HCT116 (cell line): Measurements from ENCODE around the gene IGF2R. TPM values are rescaled to one million over a fixed set of nuclear protein-coding genes. Genes with fewer than 3 reads are reported as not detected.

Experiments used
- ATAC-seq: fragments of 200-7000 bp; cut with Tn5 transposase; 2 replicates; pipeline ENCODE4 v1.9.1; 2020; ENCODE audit warnings: mild to moderate bottlenecking, moderate library complexity
- BruUV-seq: library from RNA; stranded (reverse); fragments of 400-500 nt; replicated peaks from 2 replicates; lab custom pipeline; 2021; lab: Mats Ljungman, UMichigan
- CTCF ChIA-PET: fragments of 300-600 bp; sonication (Branson Sonifier 250); formaldehyde crosslinking; loops from one replicate; lab custom pipeline; 2021; ENCODE audit warnings: antibody characterized with exemption; lab: Charles Lee
- POLR2A ChIA-PET: fragments of 300-600, 350-600 bp; sonication (Branson Sonifier 250); formaldehyde crosslinking; loops from one replicate; lab custom pipeline; 2021; ENCODE audit warnings: antibody characterized with exemption; lab: Charles Lee
- RAD21 ChIA-PET, 2 experiments: fragments of 300-600 bp; sonication (Branson Sonifier 250); formaldehyde crosslinking; loops; one replicate each; lab custom pipeline; 2023; ENCODE audit warnings: low total read pairs in 2 of 2; ENCODE audit not compliant: uncharacterized antibody in 2 of 2, unreplicated experiment in 2 of 2, low non-redundant PET in 1 of 2; lab: Charles Lee
- DNase-seq: peaks from one replicate; pipeline ENCODE4 v3.0.0-alpha.2; 2010; ENCODE audit warnings: low read depth, low spot score
- H2AFZ ChIP-seq: fragments of 200-600 bp; shearing (Covaris generic), sonication (generic); 2 replicates; pipeline ENCODE4 v1.6.1; 2017; ENCODE audit warnings: low read depth, mixed run types, mixed read lengths, antibody characterized with exemption, low read length; ENCODE audit not compliant: poor library complexity, severe bottlenecking
- H3K27ac ChIP-seq: 2 replicates; pipeline ENCODE4 v1.5.1; 2012; ENCODE audit warnings: low read depth, low read length
- H3K27me3 ChIP-seq: fragments of 200-600 bp; sonication (generic); 2 replicates; pipeline ENCODE4 v1.6.1; 2016; ENCODE audit warnings: mixed run types, low read length, mixed read lengths; ENCODE audit not compliant: insufficient read depth
- H3K36me3 ChIP-seq, 2 experiments: fragments of 200-500 bp in 1 of 2; fragments of 200-600 bp in 1 of 2; sonication (Bioruptor generic) in 1 of 2; sonication (generic) in 1 of 2; 2 replicates each; pipeline versions ENCODE4 v1.5.1 to v1.6.1; 2014 to 2016; ENCODE audit warnings: low read length in 2 of 2, inconsistent platforms in 1 of 2, mixed read lengths in 1 of 2, mixed run types in 1 of 2; ENCODE audit not compliant: insufficient read depth in 2 of 2, control insufficient read depth in 1 of 2
- H3K4me1 ChIP-seq, 2 experiments: fragments of 200-600 bp in 1 of 2; sonication (generic) in 1 of 2; 2 replicates each; pipeline versions ENCODE4 v1.5.1 to v1.6.1; 2012 to 2017; ENCODE audit warnings: low read length in 2 of 2, inconsistent platforms in 1 of 2, mild to moderate bottlenecking in 1 of 2, mixed read lengths in 1 of 2, mixed run types in 1 of 2, moderate library complexity in 1 of 2; ENCODE audit not compliant: insufficient read depth in 2 of 2, control insufficient read depth in 1 of 2
- H3K4me2 ChIP-seq: fragments of 200-600 bp; sonication (generic); 2 replicates; pipeline ENCODE4 v1.6.1; 2017; ENCODE audit warnings: mixed run types, low read length, mixed read lengths
- H3K4me3 ChIP-seq, 2 experiments: fragments of 200-600 bp in 1 of 2; sonication (generic) in 1 of 2; replicated peaks in 1 of 2; 2 replicates each; pipeline ENCODE4 v1.5.1; 2011 to 2016; ENCODE audit warnings: low read length in 2 of 2, control low read depth in 1 of 2, low read depth in 1 of 2, mild to moderate bottlenecking in 1 of 2, mixed read lengths in 1 of 2, mixed run types in 1 of 2
- H3K79me2 ChIP-seq: fragments of 200-600 bp; sonication (generic); 2 replicates; pipeline ENCODE4 v1.6.1; 2017; ENCODE audit warnings: mild to moderate bottlenecking, mixed run types, low read length, moderate library complexity, mixed read lengths; ENCODE audit not compliant: insufficient read depth
- H3K9ac ChIP-seq: fragments of 200-600 bp; sonication (generic); 2 replicates; pipeline ENCODE4 v1.6.1; 2016; ENCODE audit warnings: low read length, mixed read lengths
- H3K9me2 ChIP-seq: fragments of 200-600 bp; sonication (generic), shearing (Covaris generic); 2 replicates; pipeline ENCODE4 v1.6.1; 2017; ENCODE audit warnings: mixed run types, mild to moderate bottlenecking, moderate library complexity; ENCODE audit not compliant: insufficient read depth
- H3K9me3 ChIP-seq, 2 experiments: fragments of 200-500 bp in 1 of 2; fragments of 200-600 bp in 1 of 2; sonication (Bioruptor generic) in 1 of 2; sonication (generic) in 1 of 2; 2 replicates each; pipeline ENCODE4 v1.6.1; 2014 to 2017; ENCODE audit warnings: low read length in 2 of 2, mixed read lengths in 2 of 2, inconsistent platforms in 1 of 2, low read depth in 1 of 2, mild to moderate bottlenecking in 1 of 2, mixed run types in 1 of 2, moderate library complexity in 1 of 2; ENCODE audit not compliant: control insufficient read depth in 1 of 2, insufficient read depth in 1 of 2
- H4K20me1 ChIP-seq: fragments of 200-600 bp; sonication (generic), shearing (Covaris generic); 2 replicates; pipeline ENCODE4 v1.6.1; 2017; ENCODE audit warnings: mixed run types, mild to moderate bottlenecking, moderate library complexity; ENCODE audit not compliant: insufficient read depth
- CBX3 ChIP-seq: IDR thresholded peaks from 2 replicates; pipeline ENCODE4 v1.6.1; 2012; ENCODE audit warnings: low read depth
- CEBPB ChIP-seq: IDR thresholded peaks from 2 replicates; pipeline ENCODE4 v1.6.1; 2012; ENCODE audit warnings: low read depth
- EGR1 ChIP-seq: IDR thresholded peaks from 2 replicates; pipeline ENCODE4 v1.6.1; 2012; ENCODE audit warnings: low read depth
- ELF1 ChIP-seq: IDR thresholded peaks from 2 replicates; pipeline ENCODE4 v1.6.1; 2012; ENCODE audit warnings: low read depth, borderline replicate concordance
- EZH2phosphoT487 ChIP-seq: fragments of 200-600 bp; IDR thresholded peaks from 2 replicates; pipeline ENCODE4 v1.6.1; 2018; ENCODE audit warnings: antibody characterized with exemption, borderline replicate concordance
- FOSL1 ChIP-seq: IDR thresholded peaks from 2 replicates; pipeline ENCODE4 v1.6.1; 2012; ENCODE audit warnings: low read depth
- POLR2A ChIP-seq: IDR thresholded peaks from 2 replicates; pipeline ENCODE4 v1.7.0; 2011; ENCODE audit warnings: borderline replicate concordance; ENCODE audit not compliant: insufficient read depth, insufficient read length; ENCODE audit errors: extremely low read depth
- POLR2AphosphoS5 ChIP-seq: IDR thresholded peaks from 2 replicates; pipeline ENCODE4 v1.6.1; 2011; ENCODE audit warnings: mild to moderate bottlenecking, low read depth, low read length, moderate library complexity
- SIN3A ChIP-seq: IDR thresholded peaks from 2 replicates; pipeline ENCODE4 v1.6.1; 2012; ENCODE audit warnings: low read depth
- SP1 ChIP-seq: IDR thresholded peaks from 2 replicates; pipeline ENCODE4 v1.6.1; 2012; ENCODE audit warnings: low read depth
- TCF7L2 ChIP-seq: IDR thresholded peaks from 2 replicates; pipeline ENCODE4 v1.7.0; 2011; ENCODE audit warnings: borderline replicate concordance, inconsistent platforms; ENCODE audit not compliant: insufficient read depth, insufficient read length; ENCODE audit errors: extremely low read depth
- YY1 ChIP-seq: IDR thresholded peaks from 2 replicates; pipeline ENCODE4 v1.6.1; 2011; ENCODE audit warnings: low read length, low read depth, moderate library complexity, mild to moderate bottlenecking; ENCODE audit not compliant: insufficient replicate concordance; ENCODE audit errors: extremely low read depth
- ZFX ChIP-seq: fragments of 450-650 bp; IDR thresholded peaks from 2 replicates; pipeline ENCODE4 v1.6.1; 2017
- intact Hi-C: fragments of 100-400 bp; cut with micrococcal nuclease; formaldehyde crosslinking; loops from 2 replicates; pipeline ENCODE4 v1.10.0; 2022
- total RNA-seq: library from RNA; stranded (reverse); gene quantifications from one replicate; pipeline ENCODE4 v1.2.1, GENCODE V29; 2021; ENCODE audit not compliant: unreplicated experiment
- TF ChIP-seq, protein P1 (sequence below): IDR thresholded peaks from 2 replicates; pipeline ENCODE4 v1.6.1; 2011; ENCODE audit warnings: mild to moderate bottlenecking, low read length, moderate library complexity; ENCODE audit not compliant: insufficient replicate concordance; ENCODE audit errors: extremely low read depth
- TF ChIP-seq, protein P2 (sequence below): IDR thresholded peaks from 2 replicates; pipeline ENCODE4 v1.6.1; 2012
- TF ChIP-seq, protein P3 (sequence below): IDR thresholded peaks from 2 replicates; pipeline ENCODE4 v1.6.1; 2012

Gene IGF2R
- total RNA-seq, 1 experiment from 2014 or later = 37.0 TPM

DNA sequence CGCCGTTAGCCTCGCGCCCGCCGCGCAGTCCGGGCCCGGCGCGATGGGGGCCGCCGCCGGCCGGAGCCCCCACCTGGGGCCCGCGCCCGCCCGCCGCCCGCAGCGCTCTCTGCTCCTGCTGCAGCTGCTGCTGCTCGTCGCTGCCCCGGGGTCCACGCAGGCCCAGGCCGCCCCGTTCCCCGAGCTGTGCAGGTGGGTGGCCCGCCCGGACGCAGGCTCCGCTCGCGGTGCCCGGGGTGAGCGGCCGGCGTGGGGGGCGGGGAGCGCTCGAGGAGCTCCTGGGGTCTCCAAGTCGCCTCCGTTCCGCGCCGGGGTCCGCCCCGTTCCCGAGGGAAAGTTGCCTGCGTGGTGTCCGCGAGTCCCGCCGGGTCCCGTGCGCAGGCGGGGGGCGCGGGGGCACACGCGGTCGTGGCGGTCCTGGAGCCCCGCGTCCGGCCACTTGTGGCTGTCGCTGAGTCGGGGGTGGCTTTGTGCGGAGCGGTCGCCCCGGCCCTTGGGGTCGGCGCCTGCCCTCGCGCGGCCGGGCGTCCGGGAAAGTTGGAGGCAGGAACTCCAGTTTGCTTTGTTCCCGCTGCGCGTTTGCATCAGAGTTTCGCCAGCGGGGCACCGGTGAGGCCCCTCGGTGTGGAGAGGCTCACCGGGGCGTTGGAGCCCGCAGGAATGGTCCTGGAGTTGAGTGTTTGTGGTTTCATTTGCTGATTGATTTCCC lies 476 bp downstream of the IGF2R start:
- peak; percentile 51 for ATAC-seq
- no peak overlapping the region for H2AFZ ChIP-seq
- H3K27me3 ChIP-seq = no peaks in the 10 kb centered on the region; the same call in 1 of the 2 replicates
- no peaks in the 10 kb centered on the region for H3K9me2 ChIP-seq
- RAD21 ChIA-PET = no interaction called here
- CTCF ChIA-PET = no interaction called here
- intact Hi-C loops = loop anchor here (5.0 kb wide), 1 partner anchor 182 kb away; the partner anchor contains the start of gene TCP1
- H3K27ac ChIP-seq = peak overlapping the region; percentile 65
- H3K4me1 ChIP-seq = peaks cover 8 to 20% of the 10 kb centered on the region in 2 experiments; a peak in 2 of 4 replicates
- peak overlapping the region; percentile 64 to 65 for H3K4me3 ChIP-seq
- H3K79me2 ChIP-seq = peaks cover 45% of the 10 kb centered on the region
- peak overlapping the region; percentile 72 for H3K9ac ChIP-seq
- no peaks in the 10 kb centered on the region for H3K9me3 ChIP-seq
- no peaks in the 10 kb centered on the region for H4K20me1 ChIP-seq
- POLR2A ChIA-PET = no interaction called here
- no peak for DNase-seq
- BruUV-seq = no TSS peak
- no peak for TF ChIP-seq POLR2AphosphoS5
- TF ChIP-seq SIN3A = no peak
- TF ChIP-seq TCF7L2 = no peak
- no peak for TF ChIP-seq SP1
- TF ChIP-seq, protein P1, sequence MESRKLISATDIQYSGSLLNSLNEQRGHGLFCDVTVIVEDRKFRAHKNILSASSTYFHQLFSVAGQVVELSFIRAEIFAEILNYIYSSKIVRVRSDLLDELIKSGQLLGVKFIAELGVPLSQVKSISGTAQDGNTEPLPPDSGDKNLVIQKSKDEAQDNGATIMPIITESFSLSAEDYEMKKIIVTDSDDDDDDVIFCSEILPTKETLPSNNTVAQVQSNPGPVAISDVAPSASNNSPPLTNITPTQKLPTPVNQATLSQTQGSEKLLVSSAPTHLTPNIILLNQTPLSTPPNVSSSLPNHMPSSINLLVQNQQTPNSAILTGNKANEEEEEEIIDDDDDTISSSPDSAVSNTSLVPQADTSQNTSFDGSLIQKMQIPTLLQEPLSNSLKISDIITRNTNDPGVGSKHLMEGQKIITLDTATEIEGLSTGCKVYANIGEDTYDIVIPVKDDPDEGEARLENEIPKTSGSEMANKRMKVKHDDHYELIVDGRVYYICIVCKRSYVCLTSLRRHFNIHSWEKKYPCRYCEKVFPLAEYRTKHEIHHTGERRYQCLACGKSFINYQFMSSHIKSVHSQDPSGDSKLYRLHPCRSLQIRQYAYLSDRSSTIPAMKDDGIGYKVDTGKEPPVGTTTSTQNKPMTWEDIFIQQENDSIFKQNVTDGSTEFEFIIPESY = no peak
- TF ChIP-seq, protein P2, sequence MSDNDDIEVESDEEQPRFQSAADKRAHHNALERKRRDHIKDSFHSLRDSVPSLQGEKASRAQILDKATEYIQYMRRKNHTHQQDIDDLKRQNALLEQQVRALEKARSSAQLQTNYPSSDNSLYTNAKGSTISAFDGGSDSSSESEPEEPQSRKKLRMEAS = no peak
- TF ChIP-seq CEBPB = no peak
- no peak for TF ChIP-seq EZH2phosphoT487
- TF ChIP-seq FOSL1 = no peak
- no peak for TF ChIP-seq POLR2A
- TF ChIP-seq, protein P3, sequence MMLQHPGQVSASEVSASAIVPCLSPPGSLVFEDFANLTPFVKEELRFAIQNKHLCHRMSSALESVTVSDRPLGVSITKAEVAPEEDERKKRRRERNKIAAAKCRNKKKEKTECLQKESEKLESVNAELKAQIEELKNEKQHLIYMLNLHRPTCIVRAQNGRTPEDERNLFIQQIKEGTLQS = no peak
- TF ChIP-seq EGR1 = no peak
- no peak; the same call in 1 of the 2 replicates for TF ChIP-seq ZFX
- TF ChIP-seq YY1 = no peak
- no peak for TF ChIP-seq ELF1
- TF ChIP-seq CBX3 = no peak
- H3K4me2 ChIP-seq = peak overlapping the region; percentile 79
- H3K36me3 ChIP-seq = no peaks in the 10 kb centered on the region
